ENCODE results near the gene TBC1D13. TPM values are rescaled to one million over a fixed set of nuclear protein-coding genes. Genes with fewer than 3 reads are reported as not detected.

Gene TBC1D13
- total RNA-seq, 1 donor from 2014 or later = 24.3 TPM

GRCh38 chr9:128822407-128823042 lies 35.5 kb downstream of the TBC1D13 start:
- no peak for DNase-seq (ENCODE audit: low read depth)

GRCh38 chr9:128823362-128823902 lies 36.4 kb downstream of the TBC1D13 start:
- Histone ChIP-seq H3K27ac (ENCODE audit: low read depth, low read length) (no peak overlapping the region), H4K20me1 (ENCODE audit: insufficient read depth, low read length) (peaks cover 36% of the 10 kb centered on the region), H3K36me3 (ENCODE audit: insufficient read depth, low read length) (peaks cover 12% of the 10 kb centered on the region), H3K27me3 (ENCODE audit: insufficient read depth, low read length) (no peaks in the 10 kb centered on the region), H3K9ac (ENCODE audit: low read length) (no peak overlapping the region), H3K4me3 (ENCODE audit: insufficient read depth, low read depth, low read length) (no peak overlapping the region), H3K4me2 (ENCODE audit: low read length) (no peak overlapping the region), H3K9me3 (ENCODE audit: insufficient read depth, low read depth, low read length) (no peaks in the 10 kb centered on the region), H3K4me1 (ENCODE audit: insufficient read depth, low read length) (peaks cover 9% of the 10 kb centered on the region), H3K79me2 (ENCODE audit: insufficient read depth, low read length) (peaks cover 11% of the 10 kb centered on the region), H2AFZ (ENCODE audit: low read depth, low read length) (no peak overlapping the region)
- peaks cover 7% of the 10 kb centered on the region for H3K36me3 Mint-ChIP-seq (ENCODE audit: low read depth, unreplicated experiment)
- no peaks in the 10 kb centered on the region for H3K27me3 Mint-ChIP-seq (ENCODE audit: low read depth, unreplicated experiment)
- H3K4me3 Mint-ChIP-seq (ENCODE audit: unreplicated experiment) = no peak overlapping the region
- H3K9me3 Mint-ChIP-seq (ENCODE audit: unreplicated experiment) = no peaks in the 10 kb centered on the region
- DNase-seq (ENCODE audit: low read depth) (no peak), FAIRE-seq (no peak)
- H3K27ac Mint-ChIP-seq (ENCODE audit: unreplicated experiment) = no peak overlapping the region
- peaks cover 2% of the 10 kb centered on the region for H3K4me1 Mint-ChIP-seq (ENCODE audit: low read depth, unreplicated experiment)
- TF ChIP-seq EZH2 (IDR thresholded peaks at IDR 0.05; ENCODE audit: insufficient read depth, low read length) (no peak), CTCF (IDR thresholded peaks at IDR 0.05; ENCODE audit: insufficient read depth, low read depth, low read length) (no peak)

More at GRCh38 chr9:128822407-128823042, 35.5 kb downstream of the TBC1D13 start:
- Histone ChIP-seq H3K79me2 (ENCODE audit: insufficient read depth, low read length) (peaks cover 5% of the 10 kb centered on the region), H3K9ac (ENCODE audit: low read length) (no peak overlapping the region), H3K9me3 (ENCODE audit: insufficient read depth, low read depth, low read length) (no peaks in the 10 kb centered on the region), H3K4me1 (ENCODE audit: insufficient read depth, low read length) (peaks cover 8% of the 10 kb centered on the region), H3K4me3 (ENCODE audit: insufficient read depth, low read depth, low read length) (no peak overlapping the region), H3K36me3 (ENCODE audit: insufficient read depth, low read length) (peaks cover 9% of the 10 kb centered on the region), H3K4me2 (ENCODE audit: low read length) (no peak overlapping the region), H2AFZ (ENCODE audit: low read depth, low read length) (no peak overlapping the region), H3K27me3 (ENCODE audit: insufficient read depth, low read length) (no peaks in the 10 kb centered on the region), H4K20me1 (ENCODE audit: insufficient read depth, low read length) (peaks cover 33% of the 10 kb centered on the region), H3K27ac (ENCODE audit: low read depth, low read length) (no peak overlapping the region)
- no peaks in the 10 kb centered on the region for H3K27me3 Mint-ChIP-seq (ENCODE audit: low read depth, unreplicated experiment)
- H3K27ac Mint-ChIP-seq (ENCODE audit: unreplicated experiment) = no peak overlapping the region
- FAIRE-seq = no peak
- H3K4me3 Mint-ChIP-seq (ENCODE audit: unreplicated experiment) = no peak overlapping the region
- peaks cover 2% of the 10 kb centered on the region for H3K4me1 Mint-ChIP-seq (ENCODE audit: low read depth, unreplicated experiment)
- H3K36me3 Mint-ChIP-seq (ENCODE audit: low read depth, unreplicated experiment) = peaks cover 7% of the 10 kb centered on the region
- no peaks in the 10 kb centered on the region for H3K9me3 Mint-ChIP-seq (ENCODE audit: unreplicated experiment)
- TF ChIP-seq CTCF (IDR thresholded peaks at IDR 0.05; ENCODE audit: insufficient read depth, low read depth, low read length) (no peak), EZH2 (IDR thresholded peaks at IDR 0.05; ENCODE audit: insufficient read depth, low read length) (no peak)

- no peak overlapping the region for H2AFZ ChIP-seq (ENCODE audit: low read depth, low read length)
- TF ChIP-seq CTCF (IDR thresholded peaks at IDR 0.05; ENCODE audit: insufficient read depth, low read depth, low read length) (no peak), EZH2 (IDR thresholded peaks at IDR 0.05; ENCODE audit: insufficient read depth, low read length) (no peak)
- peaks cover 16% of the 10 kb centered on the region for H3K79me2 ChIP-seq (ENCODE audit: insufficient read depth, low read length)
- no peaks in the 10 kb centered on the region for H3K27me3 ChIP-seq (ENCODE audit: insufficient read depth, low read length)
- H3K9ac ChIP-seq (ENCODE audit: low read length) = no peak overlapping the region
- Mint-ChIP-seq H3K36me3 (ENCODE audit: low read depth, unreplicated experiment) (peaks cover 7% of the 10 kb centered on the region), H3K9me3 (ENCODE audit: unreplicated experiment) (no peaks in the 10 kb centered on the region), H3K27ac (ENCODE audit: unreplicated experiment) (no peak overlapping the region), H3K27me3 (ENCODE audit: low read depth, unreplicated experiment) (no peaks in the 10 kb centered on the region), H3K4me1 (ENCODE audit: low read depth, unreplicated experiment) (peaks cover 5% of the 10 kb centered on the region), H3K4me3 (ENCODE audit: unreplicated experiment) (no peak overlapping the region)
- peaks cover 12% of the 10 kb centered on the region for H3K36me3 ChIP-seq (ENCODE audit: insufficient read depth, low read length)
- H3K27ac ChIP-seq (ENCODE audit: low read depth, low read length) = no peak overlapping the region
- no peak overlapping the region for H3K4me2 ChIP-seq (ENCODE audit: low read length)
- no peaks in the 10 kb centered on the region for H3K9me3 ChIP-seq (ENCODE audit: insufficient read depth, low read depth, low read length)
- peaks cover 12% of the 10 kb centered on the region for H3K4me1 ChIP-seq (ENCODE audit: insufficient read depth, low read length)
- peaks cover 39% of the 10 kb centered on the region for H4K20me1 ChIP-seq (ENCODE audit: insufficient read depth, low read length)
- DNase-seq (ENCODE audit: low read depth) = no peak
- FAIRE-seq = no peak
- H3K4me3 ChIP-seq (ENCODE audit: insufficient read depth, low read depth, low read length) = no peak overlapping the region
These were observed 36.9 kb downstream of the TBC1D13 start for GRCh38 chr9:128823903-128824406.
